ENCODE data around the gene MCTP1.

DNA sequence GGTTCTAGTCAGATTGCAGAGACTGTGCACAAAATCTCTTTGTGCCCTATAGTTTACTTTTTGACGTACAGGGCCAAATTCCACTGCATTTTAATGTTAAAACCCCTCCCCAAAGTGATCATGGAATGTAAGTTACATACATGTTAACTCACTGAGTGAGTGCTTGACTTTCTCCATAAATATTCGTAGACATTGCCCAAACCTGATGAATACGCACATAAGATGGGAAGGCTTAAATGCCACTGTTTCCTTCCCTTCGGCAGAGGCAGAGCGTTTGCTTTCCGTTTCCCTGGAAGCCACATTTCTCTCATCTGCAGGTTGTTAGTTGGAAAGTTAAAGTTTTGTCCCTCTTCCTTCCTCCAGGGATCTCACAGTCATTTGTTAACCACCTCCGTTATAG is 286.2 kb downstream of the MCTP1 start:
- TF ChIP-seq, protein P1, sequence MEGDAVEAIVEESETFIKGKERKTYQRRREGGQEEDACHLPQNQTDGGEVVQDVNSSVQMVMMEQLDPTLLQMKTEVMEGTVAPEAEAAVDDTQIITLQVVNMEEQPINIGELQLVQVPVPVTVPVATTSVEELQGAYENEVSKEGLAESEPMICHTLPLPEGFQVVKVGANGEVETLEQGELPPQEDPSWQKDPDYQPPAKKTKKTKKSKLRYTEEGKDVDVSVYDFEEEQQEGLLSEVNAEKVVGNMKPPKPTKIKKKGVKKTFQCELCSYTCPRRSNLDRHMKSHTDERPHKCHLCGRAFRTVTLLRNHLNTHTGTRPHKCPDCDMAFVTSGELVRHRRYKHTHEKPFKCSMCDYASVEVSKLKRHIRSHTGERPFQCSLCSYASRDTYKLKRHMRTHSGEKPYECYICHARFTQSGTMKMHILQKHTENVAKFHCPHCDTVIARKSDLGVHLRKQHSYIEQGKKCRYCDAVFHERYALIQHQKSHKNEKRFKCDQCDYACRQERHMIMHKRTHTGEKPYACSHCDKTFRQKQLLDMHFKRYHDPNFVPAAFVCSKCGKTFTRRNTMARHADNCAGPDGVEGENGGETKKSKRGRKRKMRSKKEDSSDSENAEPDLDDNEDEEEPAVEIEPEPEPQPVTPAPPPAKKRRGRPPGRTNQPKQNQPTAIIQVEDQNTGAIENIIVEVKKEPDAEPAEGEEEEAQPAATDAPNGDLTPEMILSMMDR (IDR thresholded peaks at IDR 0.05; ENCODE audit: low read depth, low read length) = no peak
- TF ChIP-seq EZH2phosphoT487 (IDR thresholded peaks at IDR 0.05; ENCODE audit: low read depth) = no peak

All from OCI-LY3 (cell line).